GM10248 (cell line): ENCODE results near the gene BMAL1.

Source experiments
- CTCF ChIA-PET: fragments of 300-600 bp; sonication (Branson Sonifier 250); formaldehyde crosslinking; extraction: SDS; loops from one replicate; lab custom pipeline; 2021; ENCODE audit warnings: antibody characterized with exemption; lab: Yijun Ruan, JAX
- POLR2A ChIA-PET: fragments of 350-650 bp; sonication (Branson Sonifier 250); formaldehyde crosslinking; extraction: SDS; loops from one replicate; lab custom pipeline; 2020; ENCODE audit warnings: antibody characterized with exemption; lab: Yijun Ruan, JAX
- DNase-seq: peaks from one replicate; pipeline ENCODE4 v3.0.0; 2012; ENCODE audit errors: extremely low spot score
- TF ChIP-seq, protein P1 (sequence below): IDR thresholded peaks from 2 replicates; pipeline ENCODE4 v1.5.1; 2012; ENCODE audit warnings: mild to moderate bottlenecking, low read depth; ENCODE audit errors: extremely low read depth, missing control alignments, control extremely low read depth

BMAL1 gene

DNA sequence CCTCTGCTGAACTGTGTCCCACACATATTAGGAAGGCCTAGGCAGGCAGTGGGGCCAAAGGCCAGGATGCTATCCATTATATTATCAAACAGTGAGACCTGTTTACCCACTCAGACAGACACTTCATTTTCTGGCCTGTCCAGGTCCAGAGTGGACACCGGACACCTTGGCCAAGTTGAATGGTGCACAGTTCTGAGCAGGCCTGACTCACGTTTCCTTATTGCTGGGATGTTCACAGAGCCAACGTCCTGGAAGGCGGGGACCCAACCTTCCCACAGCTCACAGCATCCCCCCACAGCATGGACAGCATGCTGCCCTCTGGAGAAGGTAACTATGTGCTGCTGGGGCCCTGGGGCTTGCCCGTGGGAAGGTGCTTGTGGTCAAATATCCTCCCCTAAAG is 98.8 kb downstream of the BMAL1 start:
- TF ChIP-seq, protein P1, sequence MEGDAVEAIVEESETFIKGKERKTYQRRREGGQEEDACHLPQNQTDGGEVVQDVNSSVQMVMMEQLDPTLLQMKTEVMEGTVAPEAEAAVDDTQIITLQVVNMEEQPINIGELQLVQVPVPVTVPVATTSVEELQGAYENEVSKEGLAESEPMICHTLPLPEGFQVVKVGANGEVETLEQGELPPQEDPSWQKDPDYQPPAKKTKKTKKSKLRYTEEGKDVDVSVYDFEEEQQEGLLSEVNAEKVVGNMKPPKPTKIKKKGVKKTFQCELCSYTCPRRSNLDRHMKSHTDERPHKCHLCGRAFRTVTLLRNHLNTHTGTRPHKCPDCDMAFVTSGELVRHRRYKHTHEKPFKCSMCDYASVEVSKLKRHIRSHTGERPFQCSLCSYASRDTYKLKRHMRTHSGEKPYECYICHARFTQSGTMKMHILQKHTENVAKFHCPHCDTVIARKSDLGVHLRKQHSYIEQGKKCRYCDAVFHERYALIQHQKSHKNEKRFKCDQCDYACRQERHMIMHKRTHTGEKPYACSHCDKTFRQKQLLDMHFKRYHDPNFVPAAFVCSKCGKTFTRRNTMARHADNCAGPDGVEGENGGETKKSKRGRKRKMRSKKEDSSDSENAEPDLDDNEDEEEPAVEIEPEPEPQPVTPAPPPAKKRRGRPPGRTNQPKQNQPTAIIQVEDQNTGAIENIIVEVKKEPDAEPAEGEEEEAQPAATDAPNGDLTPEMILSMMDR, result no peak
- CTCF ChIA-PET, result interaction anchor here (1.1 to 2.9 kb wide), 4 partner anchors 9 to 33 kb away, joined by 3 to 10 read pairs (median 4); no protein-coding TSS in a partner anchor
- POLR2A ChIA-PET, result no interaction called here
- DNase-seq, result no peak

DNA sequence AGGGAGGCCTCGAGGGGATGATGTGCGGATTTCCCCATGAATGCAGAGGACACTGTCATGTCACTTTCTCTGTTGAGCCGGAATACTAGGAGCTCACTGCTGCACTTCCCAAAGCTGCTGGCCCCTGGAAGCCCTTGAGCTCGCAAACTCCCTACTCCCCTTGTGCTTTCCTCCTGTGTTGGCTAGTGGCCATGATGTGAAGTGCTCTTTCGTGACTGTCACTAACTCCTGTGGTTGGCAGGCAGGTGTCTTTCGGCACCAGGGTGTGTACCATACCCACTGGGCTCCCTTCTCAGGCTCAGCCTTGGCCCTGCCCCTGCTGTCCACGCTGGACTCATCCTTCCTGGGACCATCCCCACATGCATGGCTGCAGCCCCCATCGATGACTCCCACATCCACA is 99.2 kb downstream of the BMAL1 start:
- CTCF ChIA-PET, result interaction anchor here (2.9 kb wide), 1 partner anchor 8 kb away, joined by 10 read pairs; no protein-coding TSS in a partner anchor

DNA sequence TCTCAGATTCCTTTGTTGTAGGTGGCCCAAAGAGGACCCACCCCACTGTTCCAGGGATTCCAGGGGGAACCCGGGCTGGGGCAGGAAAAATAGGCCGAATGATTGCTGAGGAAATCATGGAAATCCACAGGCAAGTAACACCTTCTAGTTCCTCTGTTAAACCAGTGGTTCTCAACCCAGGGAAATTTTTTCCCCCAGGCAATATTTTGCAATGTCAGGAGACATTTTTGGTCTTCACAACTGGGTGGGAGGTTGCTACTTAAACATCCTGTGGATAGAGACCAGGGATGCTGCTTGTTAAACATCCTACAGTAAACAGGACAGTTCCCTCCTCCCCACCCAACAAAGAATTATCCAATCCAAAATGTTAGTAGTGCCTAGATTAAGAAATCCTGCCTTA is 100.7 kb downstream of the BMAL1 start:
- TF ChIP-seq, protein P1, result no peak
- no peak for DNase-seq
- CTCF ChIA-PET, result interaction anchor here (1.1 to 1.8 kb wide), 2 partner anchors 10 to 24 kb away, joined by 3 to 6 read pairs; no protein-coding TSS in a partner anchor
- POLR2A ChIA-PET, result no interaction called here

More for the DNA sequence above, 99.2 kb downstream of the BMAL1 start:
- DNase-seq, result no peak
- POLR2A ChIA-PET, result no interaction called here
- TF ChIP-seq, protein P1, result no peak

DNA sequence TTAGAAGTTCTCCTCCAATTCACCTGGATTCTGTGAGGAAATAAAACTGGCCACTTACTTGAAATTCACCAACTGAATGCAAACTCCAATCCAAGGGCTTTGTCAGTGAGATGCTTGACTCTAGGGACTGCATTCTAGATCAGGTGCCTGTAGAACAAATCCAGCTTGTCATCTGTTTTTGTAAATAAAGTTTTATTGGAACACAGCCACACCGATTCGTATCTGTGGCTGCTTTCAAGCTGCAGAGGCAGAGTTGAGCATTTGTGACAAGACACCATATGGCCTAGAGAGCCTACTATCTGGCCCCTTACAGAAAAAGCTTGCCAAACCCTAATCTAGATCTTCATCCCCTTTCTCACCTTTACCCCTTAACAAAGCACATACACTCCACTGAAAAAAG is 103.1 kb downstream of the BMAL1 start:
- TF ChIP-seq, protein P1, result no peak
- ChIA-PET CTCF (interaction anchor here (0.8 to 1.8 kb wide), 3 partner anchors 21 to 37 kb away, joined by 3 to 4 read pairs (median 3); no protein-coding TSS in a partner anchor), POLR2A (no interaction called here)
- no peak for DNase-seq

DNA sequence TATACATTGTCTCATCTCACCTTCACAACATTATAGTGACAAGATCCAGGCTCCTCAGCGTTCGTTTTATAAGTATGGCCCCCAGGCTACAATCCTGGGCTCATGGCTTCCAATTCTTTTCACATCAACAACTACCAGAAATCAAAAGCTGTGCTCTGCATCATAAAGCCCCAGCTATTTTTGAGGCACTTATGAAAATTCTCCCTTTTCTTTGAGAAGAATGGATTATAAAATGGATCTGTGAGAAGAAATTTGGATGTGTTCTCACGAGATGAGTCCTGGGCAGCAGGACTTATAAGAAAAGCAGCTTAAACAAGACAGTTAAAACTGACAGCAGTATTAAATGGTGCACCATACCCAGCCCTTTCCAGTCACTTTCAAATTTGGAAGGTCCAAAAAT is 105.2 kb downstream of the BMAL1 start:
- CTCF ChIA-PET, result interaction anchor here (0.9 to 2.7 kb wide), 13 partner anchors 9 to 84 kb away, joined by 3 to 12 read pairs (median 4); no protein-coding TSS in a partner anchor
- POLR2A ChIA-PET, result no interaction called here
- TF ChIP-seq, protein P1, result no peak
- no peak for DNase-seq

DNA sequence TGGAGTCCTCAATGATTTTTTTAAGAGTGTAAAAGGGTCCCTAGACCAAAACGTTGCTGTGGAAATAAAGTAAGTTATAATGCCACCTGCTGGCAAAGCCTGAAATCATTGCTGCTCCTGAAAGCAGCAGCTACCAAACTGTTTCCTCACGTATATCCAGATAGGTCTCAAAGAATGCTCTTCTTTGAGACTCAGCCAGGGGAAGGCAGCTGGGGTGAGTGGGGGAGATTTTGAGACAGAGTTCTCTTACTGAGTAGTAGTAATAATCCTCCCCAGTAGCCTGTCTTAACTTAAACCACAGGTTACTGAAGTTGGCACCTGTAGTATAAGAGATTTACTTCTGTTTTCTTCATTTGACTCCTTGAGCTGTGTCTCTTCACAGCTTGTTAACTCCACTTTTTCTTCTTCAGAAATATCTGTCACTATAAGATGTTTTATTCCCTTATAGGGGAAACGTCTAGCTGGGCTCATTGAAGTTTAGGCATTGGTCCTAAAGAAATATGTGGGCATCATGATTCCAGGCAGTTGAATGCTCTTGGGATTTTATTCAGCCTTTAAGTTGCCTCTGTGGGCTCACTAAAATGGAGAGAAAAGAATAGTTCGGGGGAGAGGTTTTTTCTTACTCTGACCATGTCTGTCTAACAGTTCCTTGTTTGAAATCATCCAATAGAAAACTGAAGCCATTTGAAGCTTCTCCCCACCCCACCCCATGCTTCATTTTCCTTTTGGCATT is 107.5 kb downstream of the BMAL1 start:
- CTCF ChIA-PET, result interaction anchor here (0.6 to 2.6 kb wide), 20 partner anchors 9 to 421 kb away, joined by 3 to 10 read pairs (median 3); no protein-coding TSS in a partner anchor
- POLR2A ChIA-PET, result interaction anchor here (0.6 kb wide), 1 partner anchor 78 kb away, joined by 3 read pairs; the partner anchor contains the start of gene BTBD10
- TF ChIP-seq, protein P1, result peak; percentile 66
- peak; percentile 31 for DNase-seq
